ENCODE data around the gene TMOD2.
"Not testable (repeated sequence)": the region's sequence is repeated elsewhere in the genome, so short reads cannot be mapped to it uniquely, and the experiment has no call there.

DNA sequence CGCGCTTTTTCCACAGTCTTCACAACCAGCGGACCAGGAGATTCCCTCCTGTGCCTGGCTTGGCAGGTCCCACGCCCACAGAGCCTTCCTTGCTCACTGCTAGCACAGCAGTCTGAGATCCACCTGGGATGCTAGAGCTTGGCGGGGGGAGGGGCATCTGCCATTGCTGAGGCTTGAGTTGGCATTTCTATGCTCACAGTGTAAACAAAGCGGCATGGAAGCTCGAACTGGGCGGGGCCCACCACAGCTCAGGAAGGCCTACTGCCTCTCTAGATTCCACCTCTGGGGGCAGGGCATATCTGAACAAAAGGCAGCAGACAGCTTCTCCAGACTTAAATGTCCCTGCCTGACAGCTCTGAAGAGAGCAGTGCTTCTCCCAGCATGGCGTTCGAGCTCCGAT is 35.7 kb downstream of the TMOD2 start:
- TF ChIP-seq CTCF, EP300 (IDR thresholded peaks at IDR 0.05): not testable (repeated sequence)
